GM21360 (cell line): Measurements from ENCODE around the gene PLG.
A peak's percentile ranks its signal among the peaks of the same experiment; 100 is the strongest.
"Not testable (repeated sequence)": the region's sequence is repeated elsewhere in the genome, so short reads cannot be mapped to it uniquely, and the experiment has no call there.

Experiments
- ATAC-seq: cut with Tn5 transposase; IDR thresholded peaks from one replicate; pipeline ENCODE4 v1.9.1; 2021; ENCODE audit warnings: mild to moderate bottlenecking, moderate library complexity; ENCODE audit not compliant: unreplicated experiment

Gene PLG

GRCh38 chr6:160774399-160774798 is 72.4 kb downstream of the PLG start:
- no peak for ATAC-seq

- ATAC-seq: peak; percentile 37
Measured at GRCh38 chr6:160775792-160776580, 73.9 kb downstream of the PLG start.

GRCh38 chr6:160779095-160779494 is 77.1 kb downstream of the PLG start:
- ATAC-seq: not testable (repeated sequence)

- ATAC-seq: not testable (repeated sequence)
Measured at GRCh38 chr6:160780656-160781055, 78.6 kb downstream of the PLG start.

- no peak for ATAC-seq
Measured at GRCh38 chr6:160781298-160781697, 79.3 kb downstream of the PLG start.

- no peak for ATAC-seq
Measured at GRCh38 chr6:160782228-160782627, 80.2 kb downstream of the PLG start.

- no peak for ATAC-seq
Measured at GRCh38 chr6:160783741-160784140, 81.7 kb downstream of the PLG start.

GRCh38 chr6:160788126-160788525 is 86.1 kb downstream of the PLG start:
- not testable (repeated sequence) for ATAC-seq

GRCh38 chr6:160788806-160789205 is 86.8 kb downstream of the PLG start:
- ATAC-seq: no peak

GRCh38 chr6:160789263-160790027 is 87.4 kb downstream of the PLG start:
- ATAC-seq: no peak

- ATAC-seq: no peak
Measured at GRCh38 chr6:160790028-160790792, 88.2 kb downstream of the PLG start.

- peak; percentile 65 for ATAC-seq
Measured at GRCh38 chr6:160791459-160791858, 89.4 kb downstream of the PLG start.

- ATAC-seq: peak; percentile 42
Measured at GRCh38 chr6:160791981-160792418, 90.0 kb downstream of the PLG start.

GRCh38 chr6:160792708-160793107 is 90.7 kb downstream of the PLG start:
- ATAC-seq: no peak

GRCh38 chr6:160793652-160794051 is 91.6 kb downstream of the PLG start:
- no peak for ATAC-seq

GRCh38 chr6:160795721-160796120 is 93.7 kb downstream of the PLG start:
- ATAC-seq: no peak

- ATAC-seq: no peak
Measured at GRCh38 chr6:160798625-160799024, 96.6 kb downstream of the PLG start.

GRCh38 chr6:160799801-160800506 is 97.9 kb downstream of the PLG start:
- no peak for ATAC-seq

- ATAC-seq: no peak
Measured at GRCh38 chr6:160801418-160801817, 99.4 kb downstream of the PLG start.

- ATAC-seq: not testable (repeated sequence)
Measured at GRCh38 chr6:160802049-160802448, 100.0 kb downstream of the PLG start.
